Measurements from ENCODE around the gene FRRS1.
A peak's percentile ranks its signal among the peaks of the same experiment; 100 is the strongest.
"Not testable (repeated sequence)": the region's sequence is repeated elsewhere in the genome, so short reads cannot be mapped to it uniquely, and the experiment has no call there.

The FRRS1 gene

DNA sequence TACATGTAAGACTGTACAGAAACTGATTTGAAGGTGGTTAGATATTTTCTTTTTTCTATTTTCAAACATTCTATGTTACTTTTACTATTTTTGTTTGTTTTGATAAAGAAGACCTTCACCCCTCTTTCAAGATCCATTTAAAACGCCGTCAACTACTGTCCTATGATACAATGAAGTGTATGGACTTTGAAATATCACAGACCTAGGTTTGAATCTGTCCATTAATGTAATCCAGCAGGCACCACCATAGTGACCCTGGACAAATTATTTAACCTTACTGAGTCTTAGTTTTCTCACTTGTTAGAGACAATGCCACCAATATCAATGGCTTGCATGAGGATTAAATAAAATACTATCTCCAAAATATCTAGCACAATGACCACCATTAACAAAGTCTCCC is 2.0 kb downstream of the FRRS1 start:
- no peak for DNase-seq

DNA sequence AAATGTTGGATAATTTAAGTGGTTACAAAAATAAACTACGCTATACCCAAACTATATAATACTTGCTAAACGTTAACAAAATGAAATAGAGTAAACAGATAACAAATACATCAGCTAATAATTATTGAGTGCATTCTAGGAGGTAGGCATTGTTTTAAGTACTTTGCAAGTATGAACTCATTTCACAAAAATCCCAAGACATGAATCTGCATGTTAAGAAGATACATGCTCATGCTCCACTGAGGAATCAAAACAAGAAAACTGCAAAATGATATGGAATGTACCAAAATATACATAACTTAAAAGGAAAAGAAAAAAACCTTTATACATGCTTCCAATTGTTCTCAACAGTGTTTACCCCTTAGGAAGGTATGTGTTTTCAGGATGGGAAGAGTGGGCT is 2.5 kb downstream of the FRRS1 start:
- DNase-seq = no peak

GRCh38 chr1:99761774-99762173 is 4.7 kb downstream of the FRRS1 start:
- DNase-seq = no peak

DNA sequence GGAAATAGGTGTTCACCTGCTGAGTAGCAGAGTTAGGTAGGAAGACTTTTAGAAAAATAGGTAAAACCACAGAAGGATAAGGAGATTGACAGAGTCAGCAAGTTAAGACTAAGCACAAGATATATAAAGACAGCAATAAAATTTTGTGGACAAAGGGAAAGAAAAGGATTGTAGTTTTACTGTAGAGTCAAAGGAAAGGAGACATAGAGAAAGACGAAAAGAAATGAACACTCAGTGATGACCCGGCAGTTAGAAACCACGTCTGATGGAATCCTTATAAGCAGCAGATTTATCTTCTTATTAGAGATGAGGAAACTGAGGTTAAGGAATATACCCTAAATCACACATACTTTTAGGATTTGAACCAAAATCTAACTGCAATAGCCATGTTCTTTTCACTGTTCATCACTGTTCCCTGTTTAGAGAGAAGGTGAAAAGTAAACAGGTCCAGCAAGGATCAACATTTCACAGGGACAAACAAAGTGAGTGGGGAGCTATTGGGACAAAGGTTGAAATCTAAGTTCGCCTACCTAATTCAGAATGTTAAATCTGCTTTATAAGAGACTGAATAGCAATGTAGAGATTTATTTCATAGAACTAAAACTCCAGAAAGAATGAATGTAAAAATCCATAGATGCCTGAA is 6.8 kb downstream of the FRRS1 start:
- DNase-seq = no peak

GRCh38 chr1:99758686-99759517 is 7.5 kb downstream of the FRRS1 start:
- not testable (repeated sequence) for DNase-seq

DNA sequence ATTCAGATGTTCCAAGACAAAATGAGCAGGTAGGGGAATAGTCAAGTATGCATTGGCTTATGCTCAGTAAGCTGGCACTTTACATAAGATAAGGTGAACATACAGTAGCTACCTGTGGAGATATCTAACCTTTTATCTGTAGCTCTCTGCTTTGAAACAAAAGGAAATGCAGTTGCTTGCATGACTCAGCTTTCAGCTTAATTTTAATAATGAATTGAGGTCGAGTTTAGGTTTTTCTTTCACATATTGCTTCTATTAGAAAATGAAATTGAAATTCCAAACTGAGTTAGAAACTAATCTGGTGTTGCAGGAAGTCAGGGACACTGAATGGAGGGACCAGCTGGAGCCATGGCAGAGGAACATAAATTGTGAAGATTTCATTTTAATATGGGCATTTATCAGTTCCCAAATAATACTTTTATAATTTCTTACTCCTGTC is 8.3 kb downstream of the FRRS1 start:
- DNase-seq = peak; percentile 19

- no peak for DNase-seq
These were observed 9.8 kb downstream of the FRRS1 start for GRCh38 chr1:99756598-99756997.

DNA sequence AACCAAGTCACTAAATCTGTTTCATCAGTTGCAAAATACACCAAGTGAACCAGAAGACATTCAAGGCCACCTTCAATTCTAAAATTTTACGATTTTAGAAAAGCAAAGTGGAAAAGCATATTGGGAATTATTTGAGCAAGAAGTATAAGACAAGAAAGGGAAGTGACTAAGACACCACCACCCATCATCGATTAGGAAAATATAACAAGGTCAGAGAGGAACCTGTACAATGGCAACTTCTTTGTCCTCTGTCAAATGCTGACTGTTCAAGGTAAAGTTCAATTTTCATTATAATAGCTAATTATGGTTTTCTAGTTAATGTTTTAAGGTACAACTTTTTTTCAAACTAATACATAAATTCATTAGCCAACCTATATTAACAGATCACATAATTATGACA is 10.8 kb downstream of the FRRS1 start:
- DNase-seq = no peak

GRCh38 chr1:99754697-99755096 is 11.7 kb downstream of the FRRS1 start:
- no peak for DNase-seq

- DNase-seq = no peak
These were observed 12.3 kb downstream of the FRRS1 start for GRCh38 chr1:99754055-99754626.

- DNase-seq = peak; percentile 68
These were observed 14.4 kb downstream of the FRRS1 start for GRCh38 chr1:99751877-99752504.

- peak; percentile 38 for DNase-seq
These were observed 16.7 kb downstream of the FRRS1 start for GRCh38 chr1:99749504-99750347.

DNA sequence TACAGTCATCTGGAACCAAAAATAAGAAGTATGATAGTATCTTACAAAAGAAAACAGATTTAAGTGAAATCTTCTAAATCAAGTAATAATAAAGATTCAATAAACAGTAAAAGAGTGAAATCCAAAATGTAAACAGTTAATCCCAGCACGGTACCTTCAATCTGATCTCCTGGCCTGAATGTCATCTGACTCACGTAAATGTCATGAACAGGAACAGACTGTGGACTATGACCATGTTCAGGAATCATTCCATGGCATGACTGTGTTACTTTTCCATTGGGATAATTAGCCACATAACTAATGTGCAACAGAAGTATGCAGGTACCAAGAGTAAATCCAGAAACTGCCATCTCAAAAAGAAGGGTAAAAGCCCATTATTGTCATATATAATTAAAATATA is 18.0 kb downstream of the FRRS1 start:
- DNase-seq = no peak

- DNase-seq = no peak
These were observed 20.8 kb downstream of the FRRS1 start for GRCh38 chr1:99745684-99746083.

DNA sequence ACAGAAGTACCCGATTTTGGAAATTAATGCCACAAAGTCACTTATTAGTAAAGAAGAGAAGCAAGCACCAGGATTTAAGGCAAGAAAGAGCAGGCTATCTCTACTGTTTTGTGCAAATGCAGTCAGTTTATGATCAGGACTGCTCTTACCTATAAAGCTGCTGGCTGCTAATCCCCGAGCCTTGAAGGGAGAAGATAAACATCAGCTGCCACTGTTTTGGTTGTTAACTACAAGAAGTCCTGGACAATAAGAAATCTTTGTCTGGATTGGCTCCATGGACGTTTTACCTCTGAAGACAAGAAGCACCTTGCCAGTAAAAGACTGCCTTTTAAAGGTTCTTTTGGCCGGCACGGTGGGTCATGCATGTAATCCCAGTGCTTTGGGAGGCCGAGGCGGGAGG is 21.4 kb downstream of the FRRS1 start:
- no peak for DNase-seq

GRCh38 chr1:99740141-99740540 is 26.3 kb downstream of the FRRS1 start:
- DNase-seq = no peak

- no peak for DNase-seq
These were observed 27.5 kb downstream of the FRRS1 start for GRCh38 chr1:99738858-99739465.

DNA sequence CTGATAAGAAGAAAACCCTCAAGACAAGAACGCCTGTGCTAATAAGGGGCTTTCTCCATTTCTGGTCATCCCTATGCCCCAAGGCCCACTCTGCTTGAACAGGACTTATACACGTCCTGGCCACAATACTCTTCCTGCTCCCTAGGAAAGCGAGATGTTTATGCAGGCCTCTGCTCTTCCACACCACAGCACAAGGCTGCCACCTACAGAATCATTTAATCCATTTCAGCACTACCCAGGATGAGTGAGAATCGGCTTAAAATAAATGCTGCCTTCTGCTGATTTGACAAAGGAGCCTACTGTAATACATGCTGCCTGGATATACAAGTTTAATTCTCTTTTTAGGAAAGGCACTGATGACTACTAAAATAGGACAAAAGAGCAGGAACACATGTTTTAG is 29.4 kb downstream of the FRRS1 start:
- peak; percentile 17 for DNase-seq

GRCh38 chr1:99735852-99736251 is 30.6 kb downstream of the FRRS1 start:
- DNase-seq = no peak

GRCh38 chr1:99731384-99731783 is 35.1 kb downstream of the FRRS1 start:
- peak; percentile 44 for DNase-seq

DNA sequence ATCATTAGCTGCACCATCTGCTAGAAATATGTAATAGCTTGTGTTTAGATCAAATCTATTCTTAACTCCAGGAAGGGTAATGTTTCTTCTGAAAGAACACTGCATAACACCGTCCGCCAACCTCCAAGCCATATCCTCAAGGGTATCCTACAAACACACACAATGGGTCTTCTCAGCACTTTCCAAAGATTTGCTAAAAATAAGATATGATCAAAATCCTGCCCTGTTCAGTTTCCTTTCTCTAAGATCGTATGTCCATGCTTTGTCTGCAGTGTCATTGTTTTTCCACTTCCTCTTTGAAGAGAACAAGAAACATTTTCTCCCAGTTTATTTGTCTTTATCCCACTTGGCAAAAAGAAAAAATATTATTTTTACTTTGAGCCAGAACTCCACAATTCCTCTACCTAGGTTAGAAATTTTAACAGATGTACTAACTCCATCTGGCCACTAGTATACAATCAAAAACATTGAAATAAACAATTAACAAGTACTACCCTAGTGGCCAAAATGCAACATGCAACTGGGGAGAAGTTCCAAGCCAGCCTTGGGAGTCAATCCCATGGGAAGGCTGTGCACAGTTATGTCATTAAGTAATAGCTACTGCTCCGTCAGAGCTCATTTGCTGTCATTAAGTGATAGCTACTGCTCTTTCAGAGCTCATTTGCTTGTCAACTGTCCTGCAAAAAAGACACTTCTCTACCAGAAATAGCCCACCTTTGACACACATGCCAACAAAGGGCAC is 37.8 kb downstream of the FRRS1 start:
- DNase-seq = no peak

Measured in activated CD4-positive, alpha-beta T cell treated with anti-CD3 and anti-CD28 coated beads, Interleukin-2, Interleukin-6, amounts not matched to agents 100 ng/mL and 50 ng/mL, durations not matched to agents 16 hours and 8 hours (primary cell).